Activated naive CD4-positive, alpha-beta T cell treated with anti-CD3 and anti-CD28 coated beads, Interleukin-2, amount 50 U/mL, for 24 hours (primary cell): ENCODE measurements around the gene YAE1.

Experiments used
- H3K27ac Mint-ChIP-seq: one replicate; pipeline ENCODE4 v1.8.0; 2021; ENCODE audit warnings: mild to moderate bottlenecking, mixed read lengths
- H3K27me3 Mint-ChIP-seq: one replicate; pipeline ENCODE4 v1.8.0; 2021; ENCODE audit warnings: mixed read lengths
- H3K36me3 Mint-ChIP-seq: one replicate; pipeline ENCODE4 v1.8.0; 2021; ENCODE audit warnings: mixed read lengths
- H3K4me1 Mint-ChIP-seq: one replicate; pipeline ENCODE4 v1.8.0; 2021; ENCODE audit warnings: mixed read lengths
- H3K4me3 Mint-ChIP-seq: one replicate; pipeline ENCODE4 v1.8.0; 2021; ENCODE audit warnings: mild to moderate bottlenecking, mixed read lengths
- H3K9me3 Mint-ChIP-seq: one replicate; pipeline ENCODE4 v1.8.0; 2021; ENCODE audit warnings: mixed read lengths

The YAE1 gene

GRCh38 chr7:39580149-39580874 lies 14.1 kb downstream of the YAE1 start:
- no peak overlapping the region for H3K4me3 Mint-ChIP-seq
- no peaks in the 10 kb centered on the region for H3K9me3 Mint-ChIP-seq
- no peaks in the 10 kb centered on the region for H3K36me3 Mint-ChIP-seq
- peak overlapping the region; percentile 92 for H3K27ac Mint-ChIP-seq
- H3K4me1 Mint-ChIP-seq: peaks cover 18% of the 10 kb centered on the region
- H3K27me3 Mint-ChIP-seq: no peaks in the 10 kb centered on the region

GRCh38 chr7:39582536-39582935 lies 16.3 kb downstream of the YAE1 start:
- Mint-ChIP-seq H3K27me3 (no peaks in the 10 kb centered on the region), H3K27ac (no peak overlapping the region), H3K4me1 (peaks cover 25% of the 10 kb centered on the region), H3K36me3 (no peaks in the 10 kb centered on the region), H3K4me3 (no peak overlapping the region), H3K9me3 (no peaks in the 10 kb centered on the region)

GRCh38 chr7:39583539-39583938 lies 17.3 kb downstream of the YAE1 start:
- Mint-ChIP-seq H3K4me3 (no peak overlapping the region), H3K4me1 (peaks cover 32% of the 10 kb centered on the region), H3K27ac (no peak overlapping the region), H3K36me3 (no peaks in the 10 kb centered on the region), H3K27me3 (no peaks in the 10 kb centered on the region), H3K9me3 (no peaks in the 10 kb centered on the region)

- Mint-ChIP-seq H3K27me3 (no peaks in the 10 kb centered on the region), H3K9me3 (no peaks in the 10 kb centered on the region), H3K4me3 (no peak overlapping the region), H3K36me3 (no peaks in the 10 kb centered on the region), H3K27ac (no peak overlapping the region), H3K4me1 (peaks cover 53% of the 10 kb centered on the region)
Measured at GRCh38 chr7:39587393-39587792, 21.2 kb downstream of the YAE1 start.

- Mint-ChIP-seq H3K4me1 (peaks cover 62% of the 10 kb centered on the region), H3K27ac (no peak overlapping the region), H3K4me3 (no peak overlapping the region), H3K27me3 (no peaks in the 10 kb centered on the region), H3K9me3 (no peaks in the 10 kb centered on the region), H3K36me3 (no peaks in the 10 kb centered on the region)
Measured at GRCh38 chr7:39588416-39588815, 22.2 kb downstream of the YAE1 start.

GRCh38 chr7:39589323-39590111 lies 23.3 kb downstream of the YAE1 start:
- Mint-ChIP-seq H3K27ac (peak overlapping the region; percentile 91), H3K27me3 (no peaks in the 10 kb centered on the region), H3K4me1 (peaks cover 61% of the 10 kb centered on the region), H3K36me3 (no peaks in the 10 kb centered on the region), H3K4me3 (peak overlapping the region; percentile 75), H3K9me3 (no peaks in the 10 kb centered on the region)

- Mint-ChIP-seq H3K9me3 (no peaks in the 10 kb centered on the region), H3K4me3 (peak overlapping the region; percentile 23), H3K36me3 (no peaks in the 10 kb centered on the region), H3K27me3 (no peaks in the 10 kb centered on the region), H3K27ac (peak overlapping the region; percentile 93), H3K4me1 (peaks cover 54% of the 10 kb centered on the region)
Measured at GRCh38 chr7:39592586-39592985, 26.4 kb downstream of the YAE1 start.

- Mint-ChIP-seq H3K27ac (peak overlapping the region; percentile 35), H3K4me3 (no peak overlapping the region), H3K36me3 (no peaks in the 10 kb centered on the region), H3K4me1 (peaks cover 36% of the 10 kb centered on the region), H3K9me3 (no peaks in the 10 kb centered on the region), H3K27me3 (no peaks in the 10 kb centered on the region)
Measured at GRCh38 chr7:39594988-39595620, 28.9 kb downstream of the YAE1 start.

GRCh38 chr7:39602351-39602750 lies 36.1 kb downstream of the YAE1 start:
- no peaks in the 10 kb centered on the region for H3K36me3 Mint-ChIP-seq
- H3K27ac Mint-ChIP-seq: no peak overlapping the region
- no peaks in the 10 kb centered on the region for H3K27me3 Mint-ChIP-seq
- H3K4me1 Mint-ChIP-seq: peaks cover 37% of the 10 kb centered on the region
- no peak overlapping the region for H3K4me3 Mint-ChIP-seq
- H3K9me3 Mint-ChIP-seq: no peaks in the 10 kb centered on the region

GRCh38 chr7:39603924-39604323 lies 37.7 kb downstream of the YAE1 start:
- H3K4me1 Mint-ChIP-seq: peaks cover 52% of the 10 kb centered on the region
- no peaks in the 10 kb centered on the region for H3K36me3 Mint-ChIP-seq
- no peaks in the 10 kb centered on the region for H3K9me3 Mint-ChIP-seq
- H3K4me3 Mint-ChIP-seq: no peak overlapping the region
- H3K27me3 Mint-ChIP-seq: no peaks in the 10 kb centered on the region
- H3K27ac Mint-ChIP-seq: peak overlapping the region; percentile 9

GRCh38 chr7:39605087-39605486 lies 38.9 kb downstream of the YAE1 start:
- no peaks in the 10 kb centered on the region for H3K36me3 Mint-ChIP-seq
- H3K4me1 Mint-ChIP-seq: peaks cover 61% of the 10 kb centered on the region
- H3K9me3 Mint-ChIP-seq: no peaks in the 10 kb centered on the region
- H3K4me3 Mint-ChIP-seq: no peak overlapping the region
- no peaks in the 10 kb centered on the region for H3K27me3 Mint-ChIP-seq
- H3K27ac Mint-ChIP-seq: no peak overlapping the region

GRCh38 chr7:39606352-39606751 lies 40.1 kb downstream of the YAE1 start:
- H3K27me3 Mint-ChIP-seq: no peaks in the 10 kb centered on the region
- H3K9me3 Mint-ChIP-seq: no peaks in the 10 kb centered on the region
- H3K4me3 Mint-ChIP-seq: peak overlapping the region; percentile 55
- H3K4me1 Mint-ChIP-seq: peaks cover 68% of the 10 kb centered on the region
- no peak overlapping the region for H3K27ac Mint-ChIP-seq
- no peaks in the 10 kb centered on the region for H3K36me3 Mint-ChIP-seq

GRCh38 chr7:39606941-39607340 lies 40.7 kb downstream of the YAE1 start:
- no peaks in the 10 kb centered on the region for H3K9me3 Mint-ChIP-seq
- H3K4me1 Mint-ChIP-seq: peaks cover 68% of the 10 kb centered on the region
- H3K36me3 Mint-ChIP-seq: no peaks in the 10 kb centered on the region
- no peaks in the 10 kb centered on the region for H3K27me3 Mint-ChIP-seq
- H3K27ac Mint-ChIP-seq: no peak overlapping the region
- H3K4me3 Mint-ChIP-seq: no peak overlapping the region

GRCh38 chr7:39607865-39608264 lies 41.7 kb downstream of the YAE1 start:
- H3K9me3 Mint-ChIP-seq: no peaks in the 10 kb centered on the region
- peaks cover 68% of the 10 kb centered on the region for H3K4me1 Mint-ChIP-seq
- peaks cover 2% of the 10 kb centered on the region for H3K27me3 Mint-ChIP-seq
- peak overlapping the region; percentile 20 for H3K27ac Mint-ChIP-seq
- no peaks in the 10 kb centered on the region for H3K36me3 Mint-ChIP-seq
- H3K4me3 Mint-ChIP-seq: peak overlapping the region; percentile 2

- Mint-ChIP-seq H3K4me1 (peaks cover 68% of the 10 kb centered on the region), H3K27ac (peak overlapping the region; percentile 20)
Measured at GRCh38 chr7:39608278-39608677, 42.1 kb downstream of the YAE1 start.

More at GRCh38 chr7:39608278-39608677, 42.1 kb downstream of the YAE1 start:
- H3K9me3 Mint-ChIP-seq: no peaks in the 10 kb centered on the region
- H3K27me3 Mint-ChIP-seq: peaks cover 2% of the 10 kb centered on the region
- peak overlapping the region; percentile 2 for H3K4me3 Mint-ChIP-seq
- no peaks in the 10 kb centered on the region for H3K36me3 Mint-ChIP-seq
